Smooth muscle cell (in vitro differentiated cells): ENCODE measurements around the gene GALP. TPM values are rescaled to one million over a fixed set of nuclear protein-coding genes. Genes with fewer than 3 reads are reported as not detected.
"Not testable (repeated sequence)": the region's sequence is repeated elsewhere in the genome, so short reads cannot be mapped to it uniquely, and the experiment has no call there.

Experiments used
- DNase-seq: peaks from one replicate; lab custom pipeline; 2025; ENCODE audit not compliant: unreplicated experiment; lab: John Stamatoyannopoulos, UW
- H2AFZ ChIP-seq: fragments of 200-600 bp; sonication (generic); 2 replicates; pipeline ENCODE4 v1.6.0; 2016; ENCODE audit warnings: antibody characterized with exemption, low read depth, mild to moderate bottlenecking
- H3F3A ChIP-seq: fragments of 200-600 bp; sonication (generic); 2 replicates; pipeline ENCODE4 v1.6.0; 2017; ENCODE audit warnings: antibody characterized with exemption, low read depth
- H3K27ac ChIP-seq: fragments of 200-600 bp; sonication (generic); 2 replicates; pipeline ENCODE4 v1.5.1; 2016; ENCODE audit warnings: low read depth, mild to moderate bottlenecking
- H3K27me3 ChIP-seq: fragments of 200-600 bp; sonication (generic); 2 replicates; pipeline ENCODE4 v1.6.1; 2016; ENCODE audit warnings: low read depth, mild to moderate bottlenecking
- H3K36me3 ChIP-seq: fragments of 200-600 bp; sonication (generic); 2 replicates; pipeline ENCODE4 v1.5.1; 2016; ENCODE audit warnings: low read depth
- H3K4me1 ChIP-seq: fragments of 200-600 bp; sonication (generic); 2 replicates; pipeline ENCODE4 v1.5.1; 2016; ENCODE audit warnings: low read depth
- H3K4me2 ChIP-seq: fragments of 200-600 bp; sonication (generic); 2 replicates; pipeline ENCODE4 v1.6.0; 2016; ENCODE audit warnings: mild to moderate bottlenecking
- H3K4me3 ChIP-seq: fragments of 200-600 bp; sonication (generic); 2 replicates; pipeline ENCODE4 v1.5.1; 2016; ENCODE audit warnings: mild to moderate bottlenecking
- H3K79me2 ChIP-seq: fragments of 200-600 bp; sonication (generic); 2 replicates; pipeline ENCODE4 v1.6.0; 2016; ENCODE audit warnings: low read depth, mild to moderate bottlenecking
- H3K9ac ChIP-seq: fragments of 200-600 bp; sonication (generic); 2 replicates; pipeline ENCODE4 v1.6.0; 2016; ENCODE audit warnings: low read depth
- H3K9me3 ChIP-seq: fragments of 200-600 bp; sonication (generic); replicated peaks from 2 replicates; pipeline ENCODE4 v1.5.1; 2016; ENCODE audit warnings: low read depth
- H4K20me1 ChIP-seq: fragments of 200-600 bp; sonication (generic); 2 replicates; pipeline ENCODE4 v1.6.0; 2016; ENCODE audit warnings: low read depth
- WGBS: methylation state at CpG from one replicate; pipeline ENCODE4 v1.1.7; 2016; ENCODE audit warnings: low lambda C conversion rate; 5-methylcytosine and 5-hydroxymethylcytosine counted together
- polyA plus RNA-seq: library from polyadenylated mRNA; unstranded; fragments of >200 nt; fragmentation: Nextera tagmentation; extraction: Ambion mirVana; gene quantifications from 2 replicates; pipeline ENCODE4 v1.2.1, GENCODE V29; 2016
- total RNA-seq: library from RNA; depleted of rRNA; stranded (reverse); fragments of >200 nt; gene quantifications from 2 replicates; pipeline ENCODE4 v1.2.3, GENCODE V29; 2014
- TF ChIP-seq, protein P1 (sequence below): fragments of 200-600 bp; sonication (generic); IDR thresholded peaks from 2 replicates; pipeline ENCODE4 v1.5.1; 2017; ENCODE audit warnings: borderline replicate concordance, mild to moderate bottlenecking, antibody characterized with exemption; ENCODE audit not compliant: insufficient read depth, poor library complexity, severe bottlenecking

GALP gene
- total and polyA plus RNA-seq, 2 experiments from 2014 or later, result not detected

DNA sequence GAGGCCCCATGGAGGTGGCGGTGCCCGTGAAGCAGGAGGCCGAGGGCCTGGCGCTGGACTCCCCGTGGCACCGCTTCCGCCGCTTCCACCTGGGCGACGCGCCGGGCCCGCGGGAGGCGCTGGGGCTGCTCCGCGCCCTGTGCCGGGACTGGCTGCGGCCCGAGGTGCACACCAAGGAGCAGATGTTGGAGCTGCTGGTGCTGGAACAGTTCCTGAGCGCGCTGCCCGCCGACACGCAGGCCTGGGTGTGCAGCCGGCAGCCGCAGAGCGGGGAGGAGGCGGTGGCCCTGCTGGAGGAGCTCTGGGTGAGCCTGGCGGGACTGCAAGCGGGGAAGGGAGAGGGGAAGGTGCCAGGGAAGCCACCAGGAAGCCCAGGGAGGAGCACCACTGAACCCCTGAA lies 28.9 kb upstream of the GALP start:
- H2AFZ ChIP-seq, result no peak overlapping the region
- peaks cover 58% of the 10 kb centered on the region for H3K79me2 ChIP-seq
- no peak for DNase-seq
- H3K4me3 ChIP-seq, result no peak overlapping the region
- H3K36me3 ChIP-seq, result no peaks in the 10 kb centered on the region
- peaks cover 46% of the 10 kb centered on the region for H4K20me1 ChIP-seq
- H3K27ac ChIP-seq, result no peak overlapping the region
- no peaks in the 10 kb centered on the region for H3K27me3 ChIP-seq
- no peak overlapping the region for H3K9ac ChIP-seq
- TF ChIP-seq, protein P1, sequence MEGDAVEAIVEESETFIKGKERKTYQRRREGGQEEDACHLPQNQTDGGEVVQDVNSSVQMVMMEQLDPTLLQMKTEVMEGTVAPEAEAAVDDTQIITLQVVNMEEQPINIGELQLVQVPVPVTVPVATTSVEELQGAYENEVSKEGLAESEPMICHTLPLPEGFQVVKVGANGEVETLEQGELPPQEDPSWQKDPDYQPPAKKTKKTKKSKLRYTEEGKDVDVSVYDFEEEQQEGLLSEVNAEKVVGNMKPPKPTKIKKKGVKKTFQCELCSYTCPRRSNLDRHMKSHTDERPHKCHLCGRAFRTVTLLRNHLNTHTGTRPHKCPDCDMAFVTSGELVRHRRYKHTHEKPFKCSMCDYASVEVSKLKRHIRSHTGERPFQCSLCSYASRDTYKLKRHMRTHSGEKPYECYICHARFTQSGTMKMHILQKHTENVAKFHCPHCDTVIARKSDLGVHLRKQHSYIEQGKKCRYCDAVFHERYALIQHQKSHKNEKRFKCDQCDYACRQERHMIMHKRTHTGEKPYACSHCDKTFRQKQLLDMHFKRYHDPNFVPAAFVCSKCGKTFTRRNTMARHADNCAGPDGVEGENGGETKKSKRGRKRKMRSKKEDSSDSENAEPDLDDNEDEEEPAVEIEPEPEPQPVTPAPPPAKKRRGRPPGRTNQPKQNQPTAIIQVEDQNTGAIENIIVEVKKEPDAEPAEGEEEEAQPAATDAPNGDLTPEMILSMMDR, result no peak
- no peak overlapping the region for H3K4me2 ChIP-seq
- H3K9me3 ChIP-seq, result no peaks in the 10 kb centered on the region
- H3F3A ChIP-seq, result no peaks in the 10 kb centered on the region
- peaks cover 6% of the 10 kb centered on the region for H3K4me1 ChIP-seq
- WGBS, result 99% methylated on average over 28 of the region's 31 CpGs

DNA sequence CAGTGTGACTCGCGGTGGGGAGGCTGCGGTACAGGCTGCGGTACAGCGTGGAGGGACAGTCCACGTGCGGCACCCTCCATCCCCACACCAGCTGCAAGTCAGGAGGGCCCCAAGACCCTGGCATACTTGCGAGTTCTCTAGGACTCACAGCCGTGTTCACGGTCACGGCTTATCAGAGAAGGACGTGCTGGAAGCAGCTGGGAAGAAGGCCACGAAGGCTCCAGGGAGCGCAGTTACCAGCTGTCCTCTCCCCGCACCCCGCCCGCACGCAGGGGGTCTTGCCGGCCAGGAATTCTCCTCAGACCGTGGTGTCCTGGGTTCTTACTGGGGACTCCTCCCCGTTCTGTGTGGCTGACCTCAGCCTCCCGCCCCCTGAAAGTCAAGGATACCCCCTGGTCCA lies 28.5 kb upstream of the GALP start:
- H3K4me1 ChIP-seq, result peaks cover 2% of the 10 kb centered on the region
- H4K20me1 ChIP-seq, result peaks cover 50% of the 10 kb centered on the region
- TF ChIP-seq, protein P1, result no peak
- H3K4me2 ChIP-seq, result no peak overlapping the region
- H3K27ac ChIP-seq, result no peak overlapping the region
- H3K4me3 ChIP-seq, result no peak overlapping the region
- no peak overlapping the region for H2AFZ ChIP-seq
- H3K9ac ChIP-seq, result no peak overlapping the region
- no peaks in the 10 kb centered on the region for H3F3A ChIP-seq
- H3K9me3 ChIP-seq, result no peaks in the 10 kb centered on the region
- H3K79me2 ChIP-seq, result peaks cover 54% of the 10 kb centered on the region
- no peaks in the 10 kb centered on the region for H3K27me3 ChIP-seq
- no peak for DNase-seq
- 99% methylated on average over 21 of the region's 22 CpGs for WGBS
- H3K36me3 ChIP-seq, result no peaks in the 10 kb centered on the region

DNA sequence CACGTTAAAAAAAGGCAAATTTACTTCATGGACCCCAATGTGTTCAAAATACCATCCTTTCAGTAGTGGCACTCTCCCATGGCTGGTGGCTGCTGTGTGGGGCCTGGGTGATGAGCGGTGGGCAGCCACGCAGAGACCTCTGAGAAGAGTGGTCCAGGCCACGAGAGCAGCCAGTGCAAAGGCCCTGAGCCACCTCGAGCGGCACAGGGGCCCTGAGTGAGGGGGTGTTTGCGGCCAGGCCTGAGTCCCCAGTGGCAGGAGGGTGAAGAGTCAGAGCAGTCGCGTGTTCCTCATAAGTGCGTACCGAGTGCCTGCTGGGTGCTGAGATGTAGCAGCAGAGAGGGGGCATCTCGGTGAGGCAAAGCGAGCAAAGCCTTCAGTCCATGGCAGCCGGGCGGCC lies 27.7 kb upstream of the GALP start:
- Histone ChIP-seq H3K27me3 (no peaks in the 10 kb centered on the region), H3K4me1 (no peaks in the 10 kb centered on the region), H3K36me3 (no peaks in the 10 kb centered on the region), H3K9me3 (no peaks in the 10 kb centered on the region), H3K4me2 (no peak overlapping the region), H4K20me1 (peaks cover 58% of the 10 kb centered on the region), H3K79me2 (peaks cover 46% of the 10 kb centered on the region), H3K9ac (no peak overlapping the region), H3K27ac (no peak overlapping the region), H3K4me3 (no peak overlapping the region), H2AFZ (no peak overlapping the region), H3F3A (no peaks in the 10 kb centered on the region)
- DNase-seq, result no peak
- TF ChIP-seq, protein P1, result no peak
- WGBS, result 97% methylated on average over 15 of the region's 15 CpGs

DNA sequence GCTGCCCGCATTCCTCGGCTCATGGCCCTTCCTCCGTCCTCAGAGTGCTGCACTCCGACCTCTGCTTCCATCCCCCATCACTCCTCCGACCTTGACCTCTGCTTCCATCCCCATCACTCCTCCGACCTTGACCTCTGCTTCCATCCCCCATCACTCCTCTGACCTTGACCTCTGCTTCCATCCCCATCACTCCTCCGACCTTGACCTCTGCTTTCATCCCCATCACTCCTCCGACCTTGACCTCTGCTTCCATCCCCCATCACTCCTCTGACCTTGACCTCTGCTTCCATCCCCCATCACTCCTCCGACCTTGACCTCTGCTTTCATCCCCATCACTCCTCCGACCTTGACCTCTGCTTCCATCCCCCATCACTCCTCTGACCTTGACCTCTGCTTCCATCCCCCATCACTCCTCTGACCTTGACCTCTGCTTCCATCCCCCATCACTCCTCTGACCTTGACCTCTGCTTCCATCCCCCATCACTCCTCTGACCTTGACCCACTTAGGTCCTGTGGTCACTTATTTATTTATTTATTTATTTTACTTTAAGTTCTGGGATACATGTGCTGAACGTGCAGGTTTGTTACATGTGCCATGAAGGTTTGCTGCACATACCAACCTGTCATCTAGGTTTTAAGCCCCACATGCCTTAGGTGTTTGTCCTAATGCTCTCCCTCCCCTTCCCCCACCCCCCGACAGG lies 26.7 kb upstream of the GALP start:
- H3K9ac ChIP-seq, H3K4me1 ChIP-seq, H3K36me3 ChIP-seq, H3K9me3 ChIP-seq, H3K27ac ChIP-seq, H3K27me3 ChIP-seq, H2AFZ ChIP-seq, H3F3A ChIP-seq, DNase-seq, H3K4me2 ChIP-seq, H3K4me3 ChIP-seq: not testable (repeated sequence)
- H4K20me1 ChIP-seq, result peaks cover 60% of the 10 kb centered on the region
- H3K79me2 ChIP-seq, result peaks cover 39% of the 10 kb centered on the region
- WGBS, result 95% methylated on average over 10 of the region's 12 CpGs
